Peyer's patch (tissue), 4 donors: ENCODE measurements around the gene ANTXR1. TPM values are rescaled to one million over a fixed set of nuclear protein-coding genes. Genes with fewer than 3 reads are reported as not detected.

ENCODE experiments used
- DNase-seq, 3 donors: peaks; one replicate each; pipeline ENCODE4 v3.0.0-alpha.2; 2017 to 2019
- H3K27ac ChIP-seq, 4 donors: fragments of 200-600 bp; sonication (generic); one replicate each; pipeline ENCODE4 v1.5.1; 2016 to 2019
- H3K27me3 ChIP-seq, 2 donors: fragments of 200-600 bp; sonication (generic); one replicate each; pipeline ENCODE4 v1.5.1; 2019
- H3K36me3 ChIP-seq, 3 donors: fragments of 200-600 bp; sonication (generic); one replicate each; pipeline ENCODE4 v1.5.1; 2016 to 2019
- H3K4me1 ChIP-seq, 4 donors: fragments of 200-600 bp; sonication (generic); one replicate each; pipeline ENCODE4 v1.5.1; 2016 to 2019
- H3K4me3 ChIP-seq, 4 donors: fragments of 200-600 bp; sonication (generic); 1 replicate in 3 of 4; 2 replicates in 1 of 4; pipeline ENCODE4 v1.5.1; 2016 to 2019; ENCODE audit warnings: mild to moderate bottlenecking in 1 of 4
- H3K9me3 ChIP-seq, 4 donors: fragments of 200-600 bp; sonication (generic); one replicate each; pipeline ENCODE4 v1.5.1; 2016 to 2019; ENCODE audit warnings: mild to moderate bottlenecking in 1 of 4
- CTCF ChIP-seq, 6 experiments: fragments of 450-650 bp in 4 of 6; fragments of 200-600 bp in 2 of 6; sonication (generic) in 1 of 6; IDR thresholded peaks; one replicate each; pipeline ENCODE4 v1.5.1; 2017 to 2019; ENCODE audit warnings: antibody characterized with exemption in 6 of 6, mild to moderate bottlenecking in 3 of 6, moderate library complexity in 1 of 6
- POLR2A ChIP-seq, 2 donors: fragments of 450-650 bp; IDR thresholded peaks; one replicate each; pipeline ENCODE4 v1.5.1; 2017; ENCODE audit warnings: antibody characterized with exemption in 2 of 2, mild to moderate bottlenecking in 2 of 2, moderate library complexity in 2 of 2
- total RNA-seq, 4 donors: library from RNA; depleted of rRNA; stranded (reverse); fragments of >200 nt; gene quantifications; one replicate each; pipeline ENCODE4 v1.1.0, GENCODE V29; 2016

Gene ANTXR1
- total RNA-seq, 4 donors from 2014 or later: 5.4 to 39.6 (median 25.0) TPM

- Histone ChIP-seq H3K9me3 (no peaks in the 10 kb centered on the region), H3K27ac (peak overlapping the region in 2 of 4 donors; percentile 64 to 73), H3K4me1 (no peaks in the 10 kb centered on the region), H3K36me3 (no peaks in the 10 kb centered on the region), H3K4me3 (no peak overlapping the region), H3K27me3 (no peaks in the 10 kb centered on the region)
- peak in 1 of 3 donors; percentile 63 for DNase-seq
- TF ChIP-seq POLR2A (IDR thresholded peaks at IDR 0.05) (no peak), CTCF (IDR thresholded peaks at IDR 0.05) (no peak)
Observed at GRCh38 chr2:69200107-69200520, 187.1 kb downstream of the ANTXR1 start.

- Histone ChIP-seq H3K36me3 (no peaks in the 10 kb centered on the region), H3K9me3 (no peaks in the 10 kb centered on the region), H3K27me3 (no peaks in the 10 kb centered on the region), H3K27ac (peak overlapping the region in 2 of 4 donors; percentile 50 to 73), H3K4me1 (no peaks in the 10 kb centered on the region), H3K4me3 (no peak overlapping the region)
- TF ChIP-seq POLR2A (IDR thresholded peaks at IDR 0.05): no peak
- TF ChIP-seq CTCF (IDR thresholded peaks at IDR 0.05): no peak
- DNase-seq: no peak
Observed at GRCh38 chr2:69201259-69201658, 188.3 kb downstream of the ANTXR1 start.

- Histone ChIP-seq H3K4me1 (no peaks in the 10 kb centered on the region), H3K27ac (peak overlapping the region in 1 of 4 donors; percentile 55), H3K4me3 (no peak overlapping the region), H3K36me3 (no peaks in the 10 kb centered on the region), H3K27me3 (no peaks in the 10 kb centered on the region), H3K9me3 (no peaks in the 10 kb centered on the region)
- no peak for DNase-seq
- no peak for TF ChIP-seq POLR2A (IDR thresholded peaks at IDR 0.05)
- no peak for TF ChIP-seq CTCF (IDR thresholded peaks at IDR 0.05)
Observed at GRCh38 chr2:69202327-69202726, 189.3 kb downstream of the ANTXR1 start.

- H3K27ac ChIP-seq: peak overlapping the region in 1 of 4 donors; percentile 15
- no peak overlapping the region for H3K4me3 ChIP-seq
- H3K27me3 ChIP-seq: no peaks in the 10 kb centered on the region
- no peaks in the 10 kb centered on the region for H3K9me3 ChIP-seq
- TF ChIP-seq CTCF (IDR thresholded peaks at IDR 0.05): no peak
- TF ChIP-seq POLR2A (IDR thresholded peaks at IDR 0.05): no peak
- no peaks in the 10 kb centered on the region for H3K36me3 ChIP-seq
- no peak for DNase-seq
- no peaks in the 10 kb centered on the region for H3K4me1 ChIP-seq
Observed at GRCh38 chr2:69203166-69203985, 190.4 kb downstream of the ANTXR1 start.

- no peak overlapping the region for H3K4me3 ChIP-seq
- no peaks in the 10 kb centered on the region for H3K27me3 ChIP-seq
- no peaks in the 10 kb centered on the region for H3K4me1 ChIP-seq
- peak overlapping the region in 2 of 4 donors; percentile 24 to 57 for H3K27ac ChIP-seq
- no peak for TF ChIP-seq CTCF (IDR thresholded peaks at IDR 0.05)
- TF ChIP-seq POLR2A (IDR thresholded peaks at IDR 0.05): no peak
- no peaks in the 10 kb centered on the region for H3K36me3 ChIP-seq
- no peaks in the 10 kb centered on the region for H3K9me3 ChIP-seq
- DNase-seq: no peak
Observed at GRCh38 chr2:69204654-69205053, 191.7 kb downstream of the ANTXR1 start.
